Measurements from ENCODE around the gene CYP3A7. TPM values are rescaled to one million over a fixed set of nuclear protein-coding genes. Genes with fewer than 3 reads are reported as not detected.
"Not testable (repeated sequence)": the region's sequence is repeated elsewhere in the genome, so short reads cannot be mapped to it uniquely, and the experiment has no call there.

Gene CYP3A7
- total RNA-seq, 2 experiments from 2014 or later = not detected

- TF ChIP-seq CTCF (IDR thresholded peaks at IDR 0.05) = no peak
These were observed 45.6 kb upstream of the CYP3A7 start for GRCh38 chr7:99780588-99780987.

GRCh38 chr7:99779949-99780348, 45.0 kb upstream of the CYP3A7 start:
- H3K9me3 ChIP-seq (ENCODE audit: control insufficient read depth in 1 of 2, insufficient read depth in 1 of 2, low read length in 2 of 2) = no peaks in the 10 kb centered on the region
- Mint-ChIP-seq H3K36me3 (ENCODE audit: low read depth) (no peaks in the 10 kb centered on the region), H3K4me1 (ENCODE audit: low read depth) (no peaks in the 10 kb centered on the region), H3K4me3 (no peak overlapping the region), H3K9me3 (peaks cover 2% of the 10 kb centered on the region), H3K27me3 (peaks cover 58% of the 10 kb centered on the region), H3K27ac (no peak overlapping the region)
- ChIA-PET POLR2A (no interaction called here), CTCF (no interaction called here)
- no peak overlapping the region for H3K4me3 ChIP-seq (ENCODE audit: low read length)
- intact Hi-C loops (cut with DNase I, micrococcal nuclease) = no loop called here
- no peaks in the 10 kb centered on the region for H3K4me1 ChIP-seq (ENCODE audit: insufficient read depth, low read length)
- DNase-seq (no peak), ATAC-seq (ENCODE audit: poor library complexity) (no peak)
- H3K36me3 ChIP-seq (ENCODE audit: insufficient read depth, low read length) = no peaks in the 10 kb centered on the region
- no peak for TF ChIP-seq CTCF (IDR thresholded peaks at IDR 0.05)
- H3K27ac ChIP-seq (ENCODE audit: low read depth in 1 of 2, low read length in 2 of 2) = no peak overlapping the region
- peaks cover 0 to 2% of the 10 kb centered on the region in 2 experiments for H3K27me3 ChIP-seq (ENCODE audit: control insufficient read depth in 1 of 2, insufficient read depth in 2 of 2, low read length in 2 of 2)

More at GRCh38 chr7:99780588-99780987, 45.6 kb upstream of the CYP3A7 start:
- no peak for ATAC-seq (ENCODE audit: poor library complexity)
- H3K27ac ChIP-seq (ENCODE audit: low read depth in 1 of 2, low read length in 2 of 2) = no peak overlapping the region
- no peaks in the 10 kb centered on the region for H3K4me1 ChIP-seq (ENCODE audit: insufficient read depth, low read length)
- Mint-ChIP-seq H3K27ac (no peak overlapping the region), H3K36me3 (ENCODE audit: low read depth) (no peaks in the 10 kb centered on the region), H3K9me3 (peaks cover 2% of the 10 kb centered on the region), H3K27me3 (peaks cover 52% of the 10 kb centered on the region), H3K4me1 (ENCODE audit: low read depth) (no peaks in the 10 kb centered on the region), H3K4me3 (no peak overlapping the region)
- no peaks in the 10 kb centered on the region for H3K9me3 ChIP-seq (ENCODE audit: control insufficient read depth in 1 of 2, insufficient read depth in 1 of 2, low read length in 2 of 2)
- intact Hi-C loops (cut with DNase I, micrococcal nuclease) = no loop called here
- ChIA-PET POLR2A (no interaction called here), CTCF (no interaction called here)
- no peak for DNase-seq
- H3K27me3 ChIP-seq (ENCODE audit: control insufficient read depth in 1 of 2, insufficient read depth in 2 of 2, low read length in 2 of 2) = peaks cover 0 to 2% of the 10 kb centered on the region in 2 experiments
- no peaks in the 10 kb centered on the region for H3K36me3 ChIP-seq (ENCODE audit: insufficient read depth, low read length)
- no peak overlapping the region for H3K4me3 ChIP-seq (ENCODE audit: low read length)

- ATAC-seq (ENCODE audit: poor library complexity) (no peak), DNase-seq (no peak)
- peaks cover 2% of the 10 kb centered on the region for H3K9me3 Mint-ChIP-seq
- Histone ChIP-seq H3K4me1 (ENCODE audit: insufficient read depth, low read length) (no peaks in the 10 kb centered on the region), H3K27me3 (ENCODE audit: control insufficient read depth in 1 of 2, insufficient read depth in 2 of 2, low read length in 2 of 2) (peaks cover 0 to 2% of the 10 kb centered on the region in 2 experiments), H3K36me3 (ENCODE audit: insufficient read depth, low read length) (no peaks in the 10 kb centered on the region), H3K9me3 (ENCODE audit: control insufficient read depth in 1 of 2, insufficient read depth in 1 of 2, low read length in 2 of 2) (no peaks in the 10 kb centered on the region), H3K27ac (ENCODE audit: low read depth in 1 of 2, low read length in 2 of 2) (no peak overlapping the region), H3K4me3 (ENCODE audit: low read length) (no peak overlapping the region)
- no peaks in the 10 kb centered on the region for H3K36me3 Mint-ChIP-seq (ENCODE audit: low read depth)
- no peak overlapping the region for H3K4me3 Mint-ChIP-seq
- H3K27ac Mint-ChIP-seq = no peak overlapping the region
- intact Hi-C loops (cut with DNase I, micrococcal nuclease) = no loop called here
- peaks cover 57% of the 10 kb centered on the region for H3K27me3 Mint-ChIP-seq
- no peaks in the 10 kb centered on the region for H3K4me1 Mint-ChIP-seq (ENCODE audit: low read depth)
- no peak for TF ChIP-seq CTCF (IDR thresholded peaks at IDR 0.05)
- CTCF ChIA-PET = no interaction called here
- POLR2A ChIA-PET = no interaction called here
These were observed 43.9 kb upstream of the CYP3A7 start for GRCh38 chr7:99778880-99779279.

- H3K4me1 ChIP-seq (ENCODE audit: insufficient read depth, low read length); H3K36me3 Mint-ChIP-seq (ENCODE audit: low read depth); H3K9me3 Mint-ChIP-seq; POLR2A ChIA-PET; H3K4me3 Mint-ChIP-seq; H3K27ac Mint-ChIP-seq; H3K9me3 ChIP-seq (ENCODE audit: control insufficient read depth in 1 of 2, insufficient read depth in 1 of 2, low read length in 2 of 2); H3K36me3 ChIP-seq (ENCODE audit: insufficient read depth, low read length); intact Hi-C loops (cut with DNase I, micrococcal nuclease); H3K4me1 Mint-ChIP-seq (ENCODE audit: low read depth); DNase-seq; ATAC-seq (ENCODE audit: poor library complexity); CTCF ChIA-PET; H3K4me3 ChIP-seq (ENCODE audit: low read length); H3K27ac ChIP-seq (ENCODE audit: low read depth in 1 of 2, low read length in 2 of 2): not testable (repeated sequence)
- H3K27me3 ChIP-seq (ENCODE audit: control insufficient read depth in 1 of 2, insufficient read depth in 2 of 2, low read length in 2 of 2) = peaks cover 2 to 17% of the 10 kb centered on the region in 2 experiments
- H3K27me3 Mint-ChIP-seq = peaks cover 77% of the 10 kb centered on the region
These were observed 38.4 kb upstream of the CYP3A7 start for GRCh38 chr7:99773395-99773794.

Data from CD4-positive, alpha-beta T cell (primary cell).